ENCODE data around the gene RAB3D. TPM values are rescaled to one million over a fixed set of nuclear protein-coding genes. Genes with fewer than 3 reads are reported as not detected.
A peak's percentile ranks its signal among the peaks of the same experiment; 100 is the strongest.
"Not testable (repeated sequence)": the region's sequence is repeated elsewhere in the genome, so short reads cannot be mapped to it uniquely, and the experiment has no call there.

The RAB3D gene
- total and polyA plus RNA-seq, 2 donors = 5.1 to 7.8 TPM

- Histone ChIP-seq H3K4me3 (ENCODE audit: low read length in 2 of 2) (no peak overlapping the region), H3K27me3 (ENCODE audit: control insufficient read depth in 2 of 2, insufficient read depth in 1 of 2, low read length in 1 of 2) (peaks cover 30 to 37% of the 10 kb centered on the region in 2 donors), H3K9me3 (ENCODE audit: control insufficient read depth in 2 of 2, insufficient read depth in 1 of 2, low read length in 1 of 2) (peaks cover 0 to 19% of the 10 kb centered on the region in 2 donors), H3K36me3 (ENCODE audit: control insufficient read depth in 2 of 2, insufficient read depth in 2 of 2, low read length in 1 of 2) (peaks cover 6 to 14% of the 10 kb centered on the region in 2 donors), H3K4me1 (ENCODE audit: control insufficient read depth in 2 of 2, insufficient read depth in 2 of 2, low read length in 2 of 2) (peaks cover 18 to 57% of the 10 kb centered on the region in 2 donors), H3K27ac (ENCODE audit: low read depth in 1 of 2, low read length in 1 of 2) (no peak overlapping the region)
- WGBS = 99% methylated on average over 7 of the region's 7 CpGs
- no peak for DNase-seq (ENCODE audit: low read depth in 6 of 9, low spot score in 9 of 9)
Measured at GRCh38 chr19:11379857-11380350, 40.4 kb upstream of the RAB3D start.

GRCh38 chr19:11379269-11379845 is 39.9 kb upstream of the RAB3D start:
- peaks cover 18 to 57% of the 10 kb centered on the region in 2 donors for H3K4me1 ChIP-seq (ENCODE audit: control insufficient read depth in 2 of 2, insufficient read depth in 2 of 2, low read length in 2 of 2)
- not testable (repeated sequence) for H3K4me3 ChIP-seq (ENCODE audit: low read length in 2 of 2); DNase-seq (ENCODE audit: low read depth in 6 of 9, low spot score in 9 of 9); H3K27ac ChIP-seq (ENCODE audit: low read depth in 1 of 2, low read length in 1 of 2)
- H3K36me3 ChIP-seq (ENCODE audit: control insufficient read depth in 2 of 2, insufficient read depth in 2 of 2, low read length in 1 of 2) = peaks cover 6 to 14% of the 10 kb centered on the region in 2 donors
- peaks cover 0 to 19% of the 10 kb centered on the region in 2 donors for H3K9me3 ChIP-seq (ENCODE audit: control insufficient read depth in 2 of 2, insufficient read depth in 1 of 2, low read length in 1 of 2)
- 98% methylated on average over 14 of the region's 14 CpGs for WGBS
- H3K27me3 ChIP-seq (ENCODE audit: control insufficient read depth in 2 of 2, insufficient read depth in 1 of 2, low read length in 1 of 2) = peaks cover 26 to 31% of the 10 kb centered on the region in 2 donors

DNA sequence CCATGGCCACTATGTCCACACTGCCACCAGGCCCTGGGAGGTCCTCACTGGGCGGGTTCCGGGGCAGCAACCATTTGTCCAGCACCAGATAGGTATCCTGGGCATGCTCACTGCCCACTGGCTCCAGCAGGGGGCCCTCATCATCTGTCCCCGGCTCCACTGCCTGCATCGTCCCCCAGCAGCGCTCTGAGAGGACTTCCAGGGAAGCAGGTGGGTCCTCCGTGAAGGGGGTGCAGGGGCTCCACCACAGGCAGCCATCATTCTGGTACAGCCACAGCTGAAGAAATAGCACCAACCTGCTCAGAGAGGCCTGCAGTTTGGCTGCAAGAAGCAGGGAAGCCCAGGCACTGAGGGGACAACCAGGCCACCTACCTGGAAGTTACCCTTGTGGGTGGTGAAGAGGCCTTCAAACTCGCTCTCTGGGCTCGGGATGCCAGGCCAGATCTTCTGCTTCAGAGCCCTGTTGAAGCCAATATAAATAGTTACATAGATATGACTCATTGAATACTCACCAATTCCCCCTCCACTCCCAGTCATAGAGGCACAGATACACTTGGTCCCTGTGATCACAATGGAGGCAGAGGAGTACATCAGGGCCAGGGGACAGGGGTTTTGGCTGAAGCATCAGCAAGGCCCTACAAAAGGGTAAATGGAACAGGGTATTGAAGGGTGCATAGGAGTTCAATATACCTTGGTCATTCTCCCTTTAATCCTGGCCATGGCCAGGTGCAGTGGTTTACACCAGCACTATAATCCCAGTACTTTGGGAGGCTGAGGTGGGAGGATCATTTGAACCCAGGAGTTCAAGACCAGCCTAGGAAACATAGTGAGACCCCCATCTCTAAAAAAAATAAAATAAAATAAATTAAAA is 39.1 kb upstream of the RAB3D start:
- DNase-seq (ENCODE audit: low read depth in 6 of 9, low spot score in 9 of 9) = no peak

DNA sequence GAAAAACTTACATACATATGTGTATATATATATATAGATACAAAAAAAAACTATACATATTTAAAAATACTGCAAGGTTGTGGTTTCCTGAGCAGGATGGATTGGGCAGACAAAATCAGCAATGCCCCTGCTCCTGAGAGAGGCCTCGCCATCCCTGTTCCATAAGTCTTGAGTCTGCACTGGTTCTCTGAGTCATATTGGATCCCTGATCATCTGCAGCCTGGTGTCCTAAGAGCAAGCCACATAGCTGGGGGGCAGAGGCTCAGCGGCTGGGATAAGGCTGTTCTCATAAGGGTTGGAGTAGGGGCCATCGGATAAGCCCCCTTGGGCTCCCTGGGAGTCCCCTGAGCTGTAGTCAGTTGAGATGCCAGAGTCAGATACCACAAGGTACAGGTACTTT is 38.3 kb upstream of the RAB3D start:
- Histone ChIP-seq H3K27ac (ENCODE audit: low read depth in 1 of 2, low read length in 1 of 2) (no peak overlapping the region), H3K4me3 (ENCODE audit: low read length in 2 of 2) (no peak overlapping the region), H3K4me1 (ENCODE audit: control insufficient read depth in 2 of 2, insufficient read depth in 2 of 2, low read length in 2 of 2) (peaks cover 21 to 57% of the 10 kb centered on the region in 2 donors), H3K36me3 (ENCODE audit: control insufficient read depth in 2 of 2, insufficient read depth in 2 of 2, low read length in 1 of 2) (peaks cover 6 to 14% of the 10 kb centered on the region in 2 donors), H3K27me3 (ENCODE audit: control insufficient read depth in 2 of 2, insufficient read depth in 1 of 2, low read length in 1 of 2) (peaks cover 10 to 15% of the 10 kb centered on the region in 2 donors), H3K9me3 (ENCODE audit: control insufficient read depth in 2 of 2, insufficient read depth in 1 of 2, low read length in 1 of 2) (peaks cover 0 to 9% of the 10 kb centered on the region in 2 donors)
- 97% methylated on average over 3 of the region's 3 CpGs for WGBS
- no peak for DNase-seq (ENCODE audit: low read depth in 6 of 9, low spot score in 9 of 9)

More for the DNA sequence above, 39.1 kb upstream of the RAB3D start:
- peaks cover 21 to 60% of the 10 kb centered on the region in 2 donors for H3K4me1 ChIP-seq (ENCODE audit: control insufficient read depth in 2 of 2, insufficient read depth in 2 of 2, low read length in 2 of 2)
- peaks cover 6 to 14% of the 10 kb centered on the region in 2 donors for H3K36me3 ChIP-seq (ENCODE audit: control insufficient read depth in 2 of 2, insufficient read depth in 2 of 2, low read length in 1 of 2)
- H3K27ac ChIP-seq (ENCODE audit: low read depth in 1 of 2, low read length in 1 of 2) = no peak overlapping the region
- H3K27me3 ChIP-seq (ENCODE audit: control insufficient read depth in 2 of 2, insufficient read depth in 1 of 2, low read length in 1 of 2) = peaks cover 18 to 23% of the 10 kb centered on the region in 2 donors
- H3K9me3 ChIP-seq (ENCODE audit: control insufficient read depth in 2 of 2, insufficient read depth in 1 of 2, low read length in 1 of 2) = peaks cover 0 to 14% of the 10 kb centered on the region in 2 donors
- 83% methylated on average over 8 of the region's 8 CpGs for WGBS
- no peak overlapping the region for H3K4me3 ChIP-seq (ENCODE audit: low read length in 2 of 2)

DNA sequence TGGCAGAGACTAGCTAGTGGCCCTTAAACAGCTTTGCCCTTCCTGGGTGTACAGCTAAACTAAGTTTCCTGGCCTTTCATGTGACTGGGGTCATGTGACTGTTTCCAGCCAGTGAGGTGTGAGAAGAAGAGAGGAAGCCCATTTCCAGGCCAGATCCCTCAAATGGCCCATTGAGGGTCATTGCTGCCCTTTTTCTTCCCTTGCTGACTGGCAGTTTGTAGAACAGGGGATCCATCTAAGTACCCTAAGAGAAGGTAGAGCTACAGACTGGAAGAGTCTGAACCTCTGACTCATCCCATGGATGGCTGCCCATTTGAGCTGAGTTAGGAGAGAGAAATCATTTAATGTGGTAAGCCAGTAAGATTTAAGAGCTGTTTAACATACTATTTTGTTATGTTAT is 37.8 kb upstream of the RAB3D start:
- Histone ChIP-seq H3K27me3 (ENCODE audit: control insufficient read depth in 2 of 2, insufficient read depth in 1 of 2, low read length in 1 of 2) (peaks cover 6 to 10% of the 10 kb centered on the region in 2 donors), H3K4me3 (ENCODE audit: low read length in 2 of 2) (no peak overlapping the region), H3K4me1 (ENCODE audit: control insufficient read depth in 2 of 2, insufficient read depth in 2 of 2, low read length in 2 of 2) (peaks cover 21 to 55% of the 10 kb centered on the region in 2 donors), H3K36me3 (ENCODE audit: control insufficient read depth in 2 of 2, insufficient read depth in 2 of 2, low read length in 1 of 2) (peaks cover 6 to 14% of the 10 kb centered on the region in 2 donors), H3K9me3 (ENCODE audit: control insufficient read depth in 2 of 2, insufficient read depth in 1 of 2, low read length in 1 of 2) (peaks cover 0 to 8% of the 10 kb centered on the region in 2 donors), H3K27ac (ENCODE audit: low read depth in 1 of 2, low read length in 1 of 2) (peak overlapping the region; percentile 14 to 53)
- peak in 1 of 9 donors; percentile 51 for DNase-seq (ENCODE audit: low read depth in 6 of 9, low spot score in 9 of 9)

DNA sequence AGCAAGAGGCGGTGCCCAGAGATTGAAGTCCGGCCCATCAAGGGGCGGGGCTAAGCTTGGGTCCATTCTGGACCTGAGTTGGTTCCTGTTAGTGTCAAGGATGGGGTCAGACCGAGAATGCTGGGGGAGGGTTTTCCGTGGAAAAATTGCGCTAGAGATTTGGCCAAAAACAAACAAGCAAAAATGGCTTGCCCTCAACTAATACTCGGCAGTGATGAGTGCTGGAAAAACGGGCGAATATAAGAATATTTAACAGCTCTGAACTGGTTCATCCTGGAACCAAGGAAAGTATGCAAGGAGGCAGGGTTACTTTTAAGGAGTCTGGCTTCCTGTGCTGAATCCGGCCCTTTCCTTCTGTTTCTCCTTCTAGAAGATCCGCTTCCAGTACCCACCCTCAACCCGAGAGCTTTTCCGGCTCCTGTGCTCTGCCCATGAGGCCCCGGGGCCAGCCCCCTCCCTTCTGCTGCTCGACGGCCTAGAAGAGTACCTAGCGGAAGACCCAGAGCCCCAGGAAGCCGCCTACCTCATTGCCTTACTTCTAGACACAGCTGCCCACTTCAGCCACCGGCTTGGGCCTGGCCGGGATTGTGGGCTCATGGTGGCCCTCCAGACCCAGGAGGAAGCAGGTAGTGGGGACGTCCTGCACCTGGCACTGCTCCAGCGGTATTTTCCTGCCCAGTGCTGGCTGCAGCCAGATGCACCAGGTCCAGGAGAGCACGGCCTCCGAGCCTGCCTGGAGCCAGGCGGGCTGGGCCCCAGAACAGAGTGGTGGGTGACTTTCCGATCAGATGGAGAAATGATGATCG is 35.9 kb upstream of the RAB3D start:
- Histone ChIP-seq H3K27me3 (ENCODE audit: control insufficient read depth in 2 of 2, insufficient read depth in 1 of 2, low read length in 1 of 2) (no peaks in the 10 kb centered on the region), H3K4me1 (ENCODE audit: control insufficient read depth in 2 of 2, insufficient read depth in 2 of 2, low read length in 2 of 2) (peaks cover 19 to 40% of the 10 kb centered on the region in 2 donors), H3K27ac (ENCODE audit: low read depth in 1 of 2, low read length in 1 of 2) (peak overlapping the region; percentile 98), H3K4me3 (ENCODE audit: low read length in 2 of 2) (peak overlapping the region; percentile 72 to 90), H3K36me3 (ENCODE audit: control insufficient read depth in 2 of 2, insufficient read depth in 2 of 2, low read length in 1 of 2) (peaks cover 6 to 14% of the 10 kb centered on the region in 2 donors), H3K9me3 (ENCODE audit: control insufficient read depth in 2 of 2, insufficient read depth in 1 of 2, low read length in 1 of 2) (no peaks in the 10 kb centered on the region)
- WGBS = 8% methylated on average over 27 of the region's 27 CpGs
- DNase-seq (ENCODE audit: low read depth in 6 of 9, low spot score in 9 of 9) = peak in 8 of 9 donors; percentile 55 to 93 (median 82)

GRCh38 chr19:11374433-11375142 is 35.1 kb upstream of the RAB3D start, which contains the start of gene SWSAP1:
TSS of gene SWSAP1 (plus strand) at chr19:11374666. CDS start at chr19:11374681, 15 bp downstream.
- peaks cover 6 to 14% of the 10 kb centered on the region in 2 donors for H3K36me3 ChIP-seq (ENCODE audit: control insufficient read depth in 2 of 2, insufficient read depth in 2 of 2, low read length in 1 of 2)
- peak; percentile 97 to 100 (median 98) for DNase-seq (ENCODE audit: low read depth in 6 of 9, low spot score in 9 of 9)
- peaks cover 14 to 35% of the 10 kb centered on the region in 2 donors for H3K4me1 ChIP-seq (ENCODE audit: control insufficient read depth in 2 of 2, insufficient read depth in 2 of 2, low read length in 2 of 2)
- H3K9me3 ChIP-seq (ENCODE audit: control insufficient read depth in 2 of 2, insufficient read depth in 1 of 2, low read length in 1 of 2) = no peaks in the 10 kb centered on the region
- peak within 1 kb of the TSS; percentile 72 to 90 for H3K4me3 ChIP-seq (ENCODE audit: low read length in 2 of 2)
- WGBS = under 1% methylated on average over 44 of the region's 44 CpGs
- H3K27ac ChIP-seq (ENCODE audit: low read depth in 1 of 2, low read length in 1 of 2) = peak within 1 kb of the TSS; percentile 98 to 99
- H3K27me3 ChIP-seq (ENCODE audit: control insufficient read depth in 2 of 2, insufficient read depth in 1 of 2, low read length in 1 of 2) = no peaks in the 10 kb centered on the region

- H3K27me3 ChIP-seq (ENCODE audit: control insufficient read depth in 2 of 2, insufficient read depth in 1 of 2, low read length in 1 of 2) = no peaks in the 10 kb centered on the region
- H3K4me1 ChIP-seq (ENCODE audit: control insufficient read depth in 2 of 2, insufficient read depth in 2 of 2, low read length in 2 of 2) = peaks cover 14 to 35% of the 10 kb centered on the region in 2 donors
- WGBS = 10% methylated on average over 11 of the region's 11 CpGs
- H3K36me3 ChIP-seq (ENCODE audit: control insufficient read depth in 2 of 2, insufficient read depth in 2 of 2, low read length in 1 of 2) = peaks cover 6 to 14% of the 10 kb centered on the region in 2 donors
- no peaks in the 10 kb centered on the region for H3K9me3 ChIP-seq (ENCODE audit: control insufficient read depth in 2 of 2, insufficient read depth in 1 of 2, low read length in 1 of 2)
- peak overlapping the region; percentile 72 to 90 for H3K4me3 ChIP-seq (ENCODE audit: low read length in 2 of 2)
- H3K27ac ChIP-seq (ENCODE audit: low read depth in 1 of 2, low read length in 1 of 2) = peak overlapping the region; percentile 46 to 95
- DNase-seq (ENCODE audit: low read depth in 6 of 9, low spot score in 9 of 9) = no peak
Measured at GRCh38 chr19:11373885-11374432, 34.5 kb upstream of the RAB3D start.
